ENCODE results near the gene IL1RAPL2.

- TF ChIP-seq CTCF (IDR thresholded peaks at IDR 0.05; ENCODE audit: insufficient read depth, low read length, poor library complexity, severe bottlenecking) = no peak
- TF ChIP-seq EZH2phosphoT487 (conservative IDR thresholded peaks at IDR 0.05; ENCODE audit: low read length) = no peak
These were observed 645.1 kb downstream of the IL1RAPL2 start for GRCh38 chrX:105211066-105211575.

Measured in SU-DHL-6 (cell line).